ENCODE data around the gene NCKAP5.
A peak's percentile ranks its signal among the peaks of the same experiment; 100 is the strongest.

NCKAP5 gene

DNA sequence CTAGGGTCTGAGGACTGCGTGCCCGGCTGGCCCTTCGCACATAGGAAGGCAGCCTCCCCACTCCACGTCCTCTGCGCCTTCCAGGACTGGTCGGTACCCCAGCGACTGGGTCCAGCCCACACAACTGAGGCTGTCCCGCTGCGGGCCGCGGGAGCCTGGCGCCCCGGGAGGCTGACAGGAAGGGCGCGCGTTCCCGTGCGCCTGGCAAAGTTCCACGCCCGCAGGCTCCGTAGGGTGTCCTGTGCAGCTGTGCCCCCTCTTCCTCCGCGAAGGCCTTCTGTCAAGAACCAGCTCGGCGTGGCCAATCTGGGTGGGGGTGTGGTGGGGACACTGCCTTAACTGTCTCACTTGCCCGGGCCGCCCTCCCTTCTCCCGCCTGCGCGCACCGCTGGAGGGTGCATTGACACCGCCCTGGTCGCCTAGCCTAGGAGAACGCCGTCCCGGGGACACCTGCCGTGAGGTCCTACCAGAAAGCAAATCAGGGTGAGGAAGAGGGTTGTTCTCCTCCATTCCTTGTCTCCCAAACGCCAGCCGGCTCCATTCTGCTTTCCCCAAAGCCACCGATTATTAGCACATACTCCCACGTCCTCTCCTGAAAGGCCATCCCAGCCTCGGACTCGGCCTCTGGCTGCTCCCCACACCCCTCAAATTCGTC, 897.6 kb downstream of the NCKAP5 start:
- no CpG with 5 or more reads among the region's 44 CpGs for WGBS (ENCODE audit: extremely low coverage, insufficient coverage, insufficient read length)

DNA sequence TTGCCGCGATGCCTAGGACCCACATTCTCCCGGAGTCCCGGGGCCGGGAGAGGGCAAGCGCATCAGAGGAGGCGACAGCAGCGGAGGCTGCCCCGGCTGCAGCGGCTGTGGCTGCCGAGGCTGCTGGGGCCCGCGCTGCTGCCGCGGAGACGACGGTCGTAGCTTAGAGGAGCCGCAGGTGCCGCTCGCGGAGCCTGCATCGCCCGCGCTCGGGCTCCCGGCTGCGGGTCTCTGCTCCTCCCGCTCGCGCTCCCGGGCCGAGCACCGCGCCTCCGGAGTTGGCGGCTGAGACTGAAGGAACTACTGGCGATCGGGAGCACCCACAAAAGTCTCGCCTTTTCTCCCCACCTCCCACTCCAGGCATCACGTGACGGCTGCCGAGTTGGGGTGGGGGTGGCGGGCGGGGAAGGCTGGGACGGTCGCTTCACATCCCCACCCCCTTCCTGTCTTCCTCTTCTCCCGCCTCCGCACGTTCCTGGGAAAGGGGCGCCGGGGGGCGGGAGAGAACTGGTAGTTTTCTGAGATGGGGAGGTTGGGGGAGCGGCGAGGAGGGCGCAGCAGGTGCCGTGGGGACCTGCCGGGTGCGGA, 898.3 kb downstream of the NCKAP5 start, which contains the start of gene LYPD1:
LYPD1 (minus strand) TSS at position 298 of the 588 bp plus-strand sequence; CDS start at position 25, 273 bp downstream.
- H3K4me3 ChIP-seq (ENCODE audit: low read depth, low read length): peak within 1 kb of the TSS; percentile 59
- H3K36me3 ChIP-seq (ENCODE audit: control insufficient read depth in 1 of 2, insufficient read depth in 2 of 2, low read length in 2 of 2): no peaks in the 10 kb centered on the region
- peak within 1 kb of the TSS; percentile 39 for H2AFZ ChIP-seq (ENCODE audit: insufficient read depth, low read length, poor library complexity)
- no peak within 1 kb of the TSS for H3K27ac ChIP-seq (ENCODE audit: low read depth, low read length)
- H4K91ac ChIP-seq (ENCODE audit: low read depth, low read length): no peak within 1 kb of the TSS
- H3K79me2 ChIP-seq (ENCODE audit: control insufficient read depth, insufficient read depth, low read length, poor library complexity): no peaks in the 10 kb centered on the region
- H2AK5ac ChIP-seq (ENCODE audit: low read length): no peak within 1 kb of the TSS
- no peak within 1 kb of the TSS for H2BK12ac ChIP-seq (ENCODE audit: low read length)
- H3K79me1 ChIP-seq (ENCODE audit: low read length): no peaks in the 10 kb centered on the region
- H3K18ac ChIP-seq (ENCODE audit: low read length): no peak within 1 kb of the TSS
- H3K4me2 ChIP-seq (ENCODE audit: low read length): peak within 1 kb of the TSS; percentile 59
- no peak within 1 kb of the TSS for H4K8ac ChIP-seq (ENCODE audit: low read depth, low read length)
- H3K14ac ChIP-seq (ENCODE audit: low read length): no peak within 1 kb of the TSS
- peaks cover 11 to 29% of the 10 kb centered on the region in 2 experiments for H3K4me1 ChIP-seq (ENCODE audit: control insufficient read depth in 1 of 2, insufficient read depth in 2 of 2, low read length in 2 of 2)
- peak within 1 kb of the TSS; percentile 25 for H2BK120ac ChIP-seq (ENCODE audit: insufficient read depth, low read length, poor library complexity)
- no peak within 1 kb of the TSS for H3K4ac ChIP-seq (ENCODE audit: low read depth, low read length)
- DNase-seq: no peak
- no peak within 1 kb of the TSS for H3K9ac ChIP-seq (ENCODE audit: low read length)
- peaks cover 29% of the 10 kb centered on the region for H3K27me3 ChIP-seq (ENCODE audit: insufficient read depth, low read length)
- no peak within 1 kb of the TSS for H4K12ac ChIP-seq (ENCODE audit: low read depth, low read length)
- no peak within 1 kb of the TSS for H3K23ac ChIP-seq (ENCODE audit: low read length)
- no peaks in the 10 kb centered on the region for H3K9me3 ChIP-seq (ENCODE audit: insufficient read depth, low read depth, low read length)
- WGBS (ENCODE audit: extremely low coverage, insufficient coverage, insufficient read length): no CpG with 5 or more reads among the region's 59 CpGs
- no peak within 1 kb of the TSS for H2BK5ac ChIP-seq (ENCODE audit: low read depth, low read length, poor library complexity)

More for the DNA sequence above, 897.6 kb downstream of the NCKAP5 start:
- Histone ChIP-seq H3K4me3 (ENCODE audit: low read depth, low read length) (peak overlapping the region; percentile 45), H2BK120ac (ENCODE audit: insufficient read depth, low read length, poor library complexity) (peak overlapping the region; percentile 25), H3K27ac (ENCODE audit: low read depth, low read length) (no peak overlapping the region), H4K12ac (ENCODE audit: low read depth, low read length) (no peak overlapping the region), H3K79me2 (ENCODE audit: control insufficient read depth, insufficient read depth, low read length, poor library complexity) (no peaks in the 10 kb centered on the region), H2AK5ac (ENCODE audit: low read length) (no peak overlapping the region), H3K4me1 (ENCODE audit: control insufficient read depth in 1 of 2, insufficient read depth in 2 of 2, low read length in 2 of 2) (peaks cover 11 to 29% of the 10 kb centered on the region in 2 experiments), H3K79me1 (ENCODE audit: low read length) (no peaks in the 10 kb centered on the region), H3K9me3 (ENCODE audit: insufficient read depth, low read depth, low read length) (no peaks in the 10 kb centered on the region), H3K18ac (ENCODE audit: low read length) (no peak overlapping the region), H4K8ac (ENCODE audit: low read depth, low read length) (no peak overlapping the region), H3K23ac (ENCODE audit: low read length) (no peak overlapping the region), H2BK5ac (ENCODE audit: low read depth, low read length, poor library complexity) (no peak overlapping the region), H3K36me3 (ENCODE audit: control insufficient read depth in 1 of 2, insufficient read depth in 2 of 2, low read length in 2 of 2) (no peaks in the 10 kb centered on the region), H3K14ac (ENCODE audit: low read length) (no peak overlapping the region), H3K9ac (ENCODE audit: low read length) (no peak overlapping the region), H3K4me2 (ENCODE audit: low read length) (peak overlapping the region; percentile 59), H2BK12ac (ENCODE audit: low read length) (no peak overlapping the region), H2AFZ (ENCODE audit: insufficient read depth, low read length, poor library complexity) (peak overlapping the region; percentile 1), H4K91ac (ENCODE audit: low read depth, low read length) (no peak overlapping the region), H3K27me3 (ENCODE audit: insufficient read depth, low read length) (peaks cover 29% of the 10 kb centered on the region), H3K4ac (ENCODE audit: low read depth, low read length) (no peak overlapping the region)
- no peak for DNase-seq

DNA sequence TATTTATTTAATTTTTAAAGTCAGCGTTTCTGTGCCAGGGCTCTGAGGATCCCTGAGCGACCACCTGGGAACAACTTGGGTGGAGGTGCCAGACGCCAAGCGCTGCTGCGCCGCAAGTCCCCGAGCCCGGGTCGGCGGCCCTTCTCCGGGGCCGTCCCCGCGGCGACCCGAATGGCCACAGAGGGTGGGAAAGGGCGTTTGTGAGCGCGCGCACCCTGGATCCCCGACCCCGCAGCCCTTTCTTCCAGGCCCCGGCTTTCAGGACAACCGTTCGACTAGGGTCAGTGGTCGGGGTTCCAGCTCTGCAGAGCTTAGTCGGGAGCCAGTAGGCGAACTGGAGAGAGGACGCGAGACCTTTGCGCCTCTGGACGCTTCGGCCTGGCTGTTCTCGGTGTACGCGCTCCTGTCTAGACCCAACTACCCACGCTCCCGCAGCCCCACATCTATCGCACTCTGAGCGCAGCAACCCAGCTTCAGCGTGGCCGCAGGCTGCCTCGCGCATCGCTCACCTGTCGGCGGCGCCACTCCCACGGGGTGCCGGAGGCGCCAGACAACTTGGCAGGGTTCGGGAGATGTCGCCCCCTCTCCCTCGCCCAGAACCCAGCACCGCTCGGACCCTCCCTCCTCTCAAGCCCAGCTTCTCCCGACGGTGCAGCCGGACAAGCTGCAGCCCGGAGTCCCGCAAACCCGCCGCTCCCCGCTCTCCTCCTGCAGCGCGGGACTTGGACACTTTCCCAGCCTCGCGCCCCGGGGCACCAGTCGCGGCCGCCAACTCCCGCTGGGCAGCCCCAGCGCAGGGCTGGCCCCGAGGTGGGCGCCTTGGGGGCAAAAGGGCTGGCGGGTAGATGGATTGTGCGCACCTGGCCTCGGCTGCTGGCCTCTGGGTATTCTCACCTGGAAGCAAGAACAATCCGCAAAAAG, 899.0 kb downstream of the NCKAP5 start:
- H3K4me3 ChIP-seq (ENCODE audit: low read depth, low read length): peak overlapping the region; percentile 59
- no peaks in the 10 kb centered on the region for H3K9me3 ChIP-seq (ENCODE audit: insufficient read depth, low read depth, low read length)
- no peak overlapping the region for H3K9ac ChIP-seq (ENCODE audit: low read length)
- WGBS (ENCODE audit: extremely low coverage, insufficient coverage, insufficient read length): no CpG with 5 or more reads among the region's 80 CpGs
- DNase-seq: no peak
- peak overlapping the region; percentile 39 for H2AFZ ChIP-seq (ENCODE audit: insufficient read depth, low read length, poor library complexity)
- H3K36me3 ChIP-seq (ENCODE audit: control insufficient read depth in 1 of 2, insufficient read depth in 2 of 2, low read length in 2 of 2): no peaks in the 10 kb centered on the region
- no peak overlapping the region for H2BK12ac ChIP-seq (ENCODE audit: low read length)
- no peak overlapping the region for H3K23ac ChIP-seq (ENCODE audit: low read length)
- peaks cover 29% of the 10 kb centered on the region for H3K27me3 ChIP-seq (ENCODE audit: insufficient read depth, low read length)
- H4K8ac ChIP-seq (ENCODE audit: low read depth, low read length): no peak overlapping the region
- no peak overlapping the region for H2BK5ac ChIP-seq (ENCODE audit: low read depth, low read length, poor library complexity)
- no peak overlapping the region for H4K91ac ChIP-seq (ENCODE audit: low read depth, low read length)
- H3K79me1 ChIP-seq (ENCODE audit: low read length): no peaks in the 10 kb centered on the region
- H2AK5ac ChIP-seq (ENCODE audit: low read length): no peak overlapping the region
- no peak overlapping the region for H3K4ac ChIP-seq (ENCODE audit: low read depth, low read length)
- H3K18ac ChIP-seq (ENCODE audit: low read length): no peak overlapping the region
- H2BK120ac ChIP-seq (ENCODE audit: insufficient read depth, low read length, poor library complexity): no peak overlapping the region
- H4K12ac ChIP-seq (ENCODE audit: low read depth, low read length): no peak overlapping the region
- no peaks in the 10 kb centered on the region for H3K79me2 ChIP-seq (ENCODE audit: control insufficient read depth, insufficient read depth, low read length, poor library complexity)
- H3K4me1 ChIP-seq (ENCODE audit: control insufficient read depth in 1 of 2, insufficient read depth in 2 of 2, low read length in 2 of 2): peaks cover 11 to 29% of the 10 kb centered on the region in 2 experiments
- peak overlapping the region; percentile 59 for H3K4me2 ChIP-seq (ENCODE audit: low read length)
- H3K14ac ChIP-seq (ENCODE audit: low read length): no peak overlapping the region
- H3K27ac ChIP-seq (ENCODE audit: low read depth, low read length): no peak overlapping the region

DNA sequence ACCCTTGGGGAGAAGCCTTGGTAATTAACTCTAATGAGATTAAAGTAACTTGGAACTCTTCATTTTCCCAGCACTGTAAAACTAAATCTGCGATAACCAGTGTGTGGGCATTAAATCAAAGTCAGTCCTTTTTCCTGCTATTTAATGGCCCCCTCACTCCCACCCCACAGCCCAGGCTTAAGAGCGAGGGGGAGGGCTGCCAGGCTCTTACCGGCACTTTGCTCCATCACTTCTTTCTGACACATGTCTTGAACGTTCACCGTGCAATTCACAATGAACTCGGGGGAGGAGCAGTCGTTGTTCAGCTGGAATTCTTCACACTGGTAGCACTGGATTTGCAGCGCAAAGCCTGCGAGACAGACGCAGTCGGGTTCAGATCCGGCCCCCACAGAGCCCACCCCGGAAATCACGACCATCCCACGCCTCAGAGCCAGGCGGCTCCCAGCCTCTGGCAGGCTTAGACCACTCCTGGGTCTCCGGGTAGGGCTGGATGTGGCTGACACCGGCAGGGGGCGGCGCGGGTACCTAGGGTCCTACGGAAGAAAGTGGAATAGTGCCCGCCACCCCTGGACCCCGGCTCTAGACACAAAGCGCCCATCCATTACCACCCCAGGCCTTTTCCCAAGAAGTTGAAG, 900.0 kb downstream of the NCKAP5 start:
- peak overlapping the region; percentile 40 for H3K4me2 ChIP-seq (ENCODE audit: low read length)
- H2BK120ac ChIP-seq (ENCODE audit: insufficient read depth, low read length, poor library complexity): no peak overlapping the region
- no peak overlapping the region for H3K4ac ChIP-seq (ENCODE audit: low read depth, low read length)
- WGBS (ENCODE audit: extremely low coverage, insufficient coverage, insufficient read length): no CpG with 5 or more reads among the region's 25 CpGs
- H2BK12ac ChIP-seq (ENCODE audit: low read length): no peak overlapping the region
- no peak for DNase-seq
- no peaks in the 10 kb centered on the region for H3K36me3 ChIP-seq (ENCODE audit: control insufficient read depth in 1 of 2, insufficient read depth in 2 of 2, low read length in 2 of 2)
- no peak overlapping the region for H2AFZ ChIP-seq (ENCODE audit: insufficient read depth, low read length, poor library complexity)
- no peak overlapping the region for H2BK5ac ChIP-seq (ENCODE audit: low read depth, low read length, poor library complexity)
- no peak overlapping the region for H4K8ac ChIP-seq (ENCODE audit: low read depth, low read length)
- H4K12ac ChIP-seq (ENCODE audit: low read depth, low read length): no peak overlapping the region
- H3K27ac ChIP-seq (ENCODE audit: low read depth, low read length): no peak overlapping the region
- no peak overlapping the region for H3K14ac ChIP-seq (ENCODE audit: low read length)
- H3K18ac ChIP-seq (ENCODE audit: low read length): no peak overlapping the region
- H2AK5ac ChIP-seq (ENCODE audit: low read length): no peak overlapping the region
- no peaks in the 10 kb centered on the region for H3K79me1 ChIP-seq (ENCODE audit: low read length)
- peaks cover 29% of the 10 kb centered on the region for H3K27me3 ChIP-seq (ENCODE audit: insufficient read depth, low read length)
- no peaks in the 10 kb centered on the region for H3K9me3 ChIP-seq (ENCODE audit: insufficient read depth, low read depth, low read length)
- no peak overlapping the region for H3K23ac ChIP-seq (ENCODE audit: low read length)
- H4K91ac ChIP-seq (ENCODE audit: low read depth, low read length): no peak overlapping the region
- H3K9ac ChIP-seq (ENCODE audit: low read length): no peak overlapping the region
- no peaks in the 10 kb centered on the region for H3K79me2 ChIP-seq (ENCODE audit: control insufficient read depth, insufficient read depth, low read length, poor library complexity)
- H3K4me3 ChIP-seq (ENCODE audit: low read depth, low read length): no peak overlapping the region
- peaks cover 11 to 29% of the 10 kb centered on the region in 2 experiments for H3K4me1 ChIP-seq (ENCODE audit: control insufficient read depth in 1 of 2, insufficient read depth in 2 of 2, low read length in 2 of 2)
